ENCODE results near the gene CNKSR3.

DNA sequence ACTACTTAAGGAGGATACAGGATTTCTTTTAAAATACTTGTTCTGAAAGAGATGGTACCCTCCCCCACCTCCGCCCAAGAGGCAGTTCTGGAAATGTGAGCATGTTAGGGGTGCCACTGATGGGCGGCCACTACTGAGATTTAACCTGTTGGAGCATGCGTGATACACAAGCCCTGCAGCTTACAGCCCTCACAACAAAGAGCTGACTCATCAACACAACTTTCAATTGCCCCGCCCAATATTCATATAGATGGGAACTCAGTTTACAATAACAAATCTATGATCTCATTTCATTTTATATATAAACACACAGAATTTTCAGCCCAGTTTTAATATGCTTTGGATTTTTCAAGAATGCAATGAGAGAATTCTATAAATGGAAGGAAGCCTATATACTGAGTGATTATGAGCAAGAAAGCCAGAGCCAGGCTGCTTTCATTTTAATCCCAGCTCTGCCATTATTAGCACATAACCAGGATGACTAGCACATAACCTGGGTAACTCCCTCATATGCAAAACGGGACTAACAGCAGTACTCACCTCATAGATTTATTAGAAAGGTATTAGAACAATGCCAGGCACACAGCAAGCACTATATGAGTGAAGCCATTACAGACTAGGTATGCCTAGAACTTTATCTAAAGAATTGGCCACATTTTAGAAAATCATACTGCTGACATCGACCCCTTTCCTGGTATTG is 108.3 kb downstream of the CNKSR3 start:
- TF ChIP-seq, protein P1, sequence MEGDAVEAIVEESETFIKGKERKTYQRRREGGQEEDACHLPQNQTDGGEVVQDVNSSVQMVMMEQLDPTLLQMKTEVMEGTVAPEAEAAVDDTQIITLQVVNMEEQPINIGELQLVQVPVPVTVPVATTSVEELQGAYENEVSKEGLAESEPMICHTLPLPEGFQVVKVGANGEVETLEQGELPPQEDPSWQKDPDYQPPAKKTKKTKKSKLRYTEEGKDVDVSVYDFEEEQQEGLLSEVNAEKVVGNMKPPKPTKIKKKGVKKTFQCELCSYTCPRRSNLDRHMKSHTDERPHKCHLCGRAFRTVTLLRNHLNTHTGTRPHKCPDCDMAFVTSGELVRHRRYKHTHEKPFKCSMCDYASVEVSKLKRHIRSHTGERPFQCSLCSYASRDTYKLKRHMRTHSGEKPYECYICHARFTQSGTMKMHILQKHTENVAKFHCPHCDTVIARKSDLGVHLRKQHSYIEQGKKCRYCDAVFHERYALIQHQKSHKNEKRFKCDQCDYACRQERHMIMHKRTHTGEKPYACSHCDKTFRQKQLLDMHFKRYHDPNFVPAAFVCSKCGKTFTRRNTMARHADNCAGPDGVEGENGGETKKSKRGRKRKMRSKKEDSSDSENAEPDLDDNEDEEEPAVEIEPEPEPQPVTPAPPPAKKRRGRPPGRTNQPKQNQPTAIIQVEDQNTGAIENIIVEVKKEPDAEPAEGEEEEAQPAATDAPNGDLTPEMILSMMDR (IDR thresholded peaks at IDR 0.05; ENCODE audit: borderline replicate concordance, extremely low read depth, low read length, poor library complexity, severe bottlenecking): no peak
- TF ChIP-seq EZH2 (IDR thresholded peaks at IDR 0.05; ENCODE audit: borderline replicate concordance, low read depth, low read length, severe bottlenecking): no peak

Data from DND-41 (cell line).